B cell (primary cell): ENCODE measurements around the gene NUCB1. TPM values are rescaled to one million over a fixed set of nuclear protein-coding genes. Genes with fewer than 3 reads are reported as not detected.
"Not testable (repeated sequence)": the region's sequence is repeated elsewhere in the genome, so short reads cannot be mapped to it uniquely, and the experiment has no call there.

Source experiments
- ATAC-seq: fragments of 200-7000 bp; cut with Tn5 transposase; one replicate; pipeline ENCODE4 v1.10.0; 2021; ENCODE audit warnings: low read depth, mild to moderate bottlenecking, moderate number of reproducible peaks, moderate library complexity
- CTCF ChIA-PET: fragments of 350-600 bp; sonication (Branson Sonifier 250); formaldehyde crosslinking; loops from one replicate; lab custom pipeline; 2021; ENCODE audit warnings: antibody characterized with exemption, inconsistent platforms; lab: Charles Lee
- POLR2A ChIA-PET: fragments of 350-600 bp; sonication (Branson Sonifier 250); formaldehyde crosslinking; loops from one replicate; lab custom pipeline; 2021; ENCODE audit warnings: antibody characterized with exemption; lab: Charles Lee
- DNase-seq: peaks from one replicate; pipeline ENCODE4 v3.0.0; 2013
- H2AFZ ChIP-seq: 2 replicates; pipeline ENCODE4 v1.6.1; 2012; ENCODE audit warnings: mild to moderate bottlenecking, low read depth, low read length; ENCODE audit not compliant: insufficient read depth, poor library complexity, severe bottlenecking
- H3K27ac ChIP-seq, 2 donors: 1 replicate in 1 of 2; 2 replicates in 1 of 2; pipeline ENCODE4 v1.5.1; 2012 to 2013; ENCODE audit warnings: low read length in 2 of 2, mild to moderate bottlenecking in 2 of 2, moderate library complexity in 1 of 2
- H3K27me3 ChIP-seq, 4 experiments: fragments of 200-600 bp in 1 of 4; sonication (generic) in 1 of 4; replicated peaks in 1 of 4; 1 replicate in 2 of 4; 2 replicates in 2 of 4; pipeline versions ENCODE4 v1.6.1 to v1.7.0; 2013 to 2016; ENCODE audit warnings: low read length in 3 of 4, mild to moderate bottlenecking in 2 of 4, mixed read lengths in 1 of 4, moderate library complexity in 1 of 4; ENCODE audit not compliant: insufficient read depth in 4 of 4, control insufficient read depth in 3 of 4; ENCODE audit errors: control extremely low read depth in 1 of 4
- H3K36me3 ChIP-seq, 2 experiments: replicated peaks in 1 of 2; 1 replicate in 1 of 2; 2 replicates in 1 of 2; pipeline versions ENCODE4 v1.6.1 to v1.7.1; 2013; ENCODE audit warnings: low read length in 1 of 2; ENCODE audit not compliant: insufficient read depth in 2 of 2, control insufficient read depth in 1 of 2; ENCODE audit errors: control extremely low read depth in 1 of 2, extremely low read depth in 1 of 2
- H3K4me1 ChIP-seq, 2 donors: fragments of 200-600 bp in 1 of 2; sonication (generic) in 1 of 2; 1 replicate in 1 of 2; 2 replicates in 1 of 2; pipeline versions ENCODE4 v1.5.1 to v1.6.1; 2013 to 2017; ENCODE audit warnings: low read length in 2 of 2; ENCODE audit not compliant: control insufficient read depth in 2 of 2, insufficient read depth in 2 of 2
- H3K4me2 ChIP-seq: replicated peaks from 2 replicates; pipeline ENCODE3; 2012; ENCODE audit warnings: mild to moderate bottlenecking, low read depth, low read length; ENCODE audit not compliant: poor library complexity, severe bottlenecking
- H3K4me3 ChIP-seq, 5 experiments: fragments of 200-600 bp in 1 of 5; sonication (generic) in 1 of 5; 1 replicate in 3 of 5; 2 replicates in 2 of 5; pipeline versions ENCODE4 v1.5.1 to v1.7.0; 2011 to 2016; ENCODE audit warnings: low read length in 4 of 5, mild to moderate bottlenecking in 4 of 5, low read depth in 2 of 5, control low read depth in 1 of 5, moderate library complexity in 1 of 5; ENCODE audit not compliant: insufficient read depth in 1 of 5; ENCODE audit errors: control extremely low read depth in 1 of 5, extremely low read depth in 1 of 5
- H3K79me2 ChIP-seq: fragments of 200-600 bp; sonication (generic); one replicate; pipeline ENCODE4 v1.6.0; 2016; ENCODE audit warnings: low read length; ENCODE audit not compliant: control insufficient read depth, insufficient read depth
- H3K9ac ChIP-seq: fragments of 200-600 bp; sonication (generic); 2 replicates; pipeline ENCODE4 v1.6.1; 2017; ENCODE audit warnings: mild to moderate bottlenecking, low read length, moderate library complexity
- H3K9me3 ChIP-seq, 3 donors: one replicate each; pipeline versions ENCODE4 v1.6.1 to v1.7.1; 2013; ENCODE audit warnings: low read length in 2 of 3; ENCODE audit not compliant: control insufficient read depth in 2 of 3, insufficient read depth in 1 of 3; ENCODE audit errors: control extremely low read depth in 1 of 3
- H4K20me1 ChIP-seq: 2 replicates; pipeline ENCODE4 v1.6.0; 2012; ENCODE audit warnings: mild to moderate bottlenecking, low read length; ENCODE audit not compliant: insufficient read depth, control insufficient read depth, poor library complexity, severe bottlenecking
- H3K27ac Mint-ChIP-seq: one replicate; pipeline ENCODE4 v1.8.0; 2021; ENCODE audit warnings: mixed read lengths
- H3K27me3 Mint-ChIP-seq: one replicate; pipeline ENCODE4 v1.8.0; 2021; ENCODE audit warnings: mixed read lengths
- H3K4me1 Mint-ChIP-seq: one replicate; pipeline ENCODE4 v1.8.0; 2021; ENCODE audit warnings: mixed read lengths
- H3K4me3 Mint-ChIP-seq: one replicate; pipeline ENCODE4 v1.8.0; 2021; ENCODE audit warnings: mixed read lengths
- H3K9me3 Mint-ChIP-seq: one replicate; pipeline ENCODE4 v1.8.0; 2022; ENCODE audit warnings: mixed read lengths; ENCODE audit not compliant: insufficient read depth
- EZH2 ChIP-seq: IDR thresholded peaks from 2 replicates; pipeline ENCODE4 v1.6.1; 2012; ENCODE audit warnings: borderline replicate concordance, low read depth, mild to moderate bottlenecking, moderate library complexity, low read length; ENCODE audit not compliant: insufficient read depth, poor library complexity, severe bottlenecking
- WGBS: methylation state at CpG from one replicate; pipeline ENCODE4 v1.1.5; 2013; ENCODE audit warnings: missing lambda C conversion rate; ENCODE audit not compliant: insufficient coverage; 5-methylcytosine and 5-hydroxymethylcytosine counted together
- intact Hi-C: fragments of 100-400 bp; cut with micrococcal nuclease; formaldehyde crosslinking; loops from one replicate; pipeline ENCODE4 v1.10.0; 2022
- polyA plus RNA-seq: library from polyadenylated mRNA; depleted of rRNA; stranded (reverse); fragments of >200 nt; gene quantifications from 2 replicates; pipeline ENCODE4 v1.2.3, GENCODE V29; 2012
- total RNA-seq, 2 donors: library from RNA; stranded (reverse); fragments of 120-200 nt in 1 of 2; gene quantifications; 1 replicate in 1 of 2; 2 replicates in 1 of 2; pipeline versions ENCODE4 v1.2.3 to v1.2.4, GENCODE V29; 2013 to 2022
- TF ChIP-seq, protein P1 (sequence below): fragments of 200-600 bp; IDR thresholded peaks from one replicate; pipeline ENCODE4 v1.8.0; 2022; ENCODE audit warnings: antibody characterized with exemption, mild to moderate bottlenecking

NUCB1 gene
- total and polyA plus RNA-seq, 2 donors (not counting 1 experiment from before 2014, with no cell fraction given), result 118 to 134 TPM

DNA sequence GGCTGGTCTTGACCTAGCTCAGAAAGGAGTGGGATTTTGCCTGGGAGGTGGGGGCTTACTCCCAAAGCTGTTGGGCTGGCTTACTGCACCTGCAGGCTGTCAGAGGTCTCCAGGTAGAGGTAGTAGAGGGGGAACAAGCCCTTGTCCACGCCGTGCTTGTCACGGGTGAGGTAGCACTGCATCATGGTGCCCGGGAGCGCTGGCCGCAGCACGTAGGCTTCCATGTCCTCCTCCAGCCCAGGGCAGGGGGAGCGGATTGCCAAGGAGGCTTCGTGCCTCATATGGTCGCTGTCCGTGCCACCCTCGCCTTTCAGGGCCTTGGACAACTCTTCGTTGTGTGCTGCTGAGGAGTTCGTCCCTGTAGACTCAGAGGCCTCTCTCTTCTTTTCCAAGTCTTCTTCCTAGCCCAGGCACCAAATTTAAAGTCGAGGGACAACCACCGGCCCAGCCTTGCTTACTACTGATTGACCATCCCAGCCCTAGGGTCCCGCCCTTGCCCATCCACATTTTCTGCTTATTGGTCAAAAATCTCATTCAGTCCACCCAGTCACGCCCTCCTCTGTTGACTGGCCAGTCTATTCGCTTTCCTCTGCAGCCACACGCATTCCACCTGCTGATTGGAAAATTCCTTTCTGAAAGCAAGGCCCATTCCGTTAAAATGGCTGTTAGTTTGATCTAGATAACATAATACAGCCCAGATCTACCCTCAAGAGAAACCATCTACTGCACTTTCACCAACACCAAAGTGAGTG, 12.1 kb upstream of the NUCB1 start:
- no peaks in the 10 kb centered on the region for H3K9me3 ChIP-seq
- no peak overlapping the region for H3K27ac ChIP-seq
- no peak overlapping the region for H3K4me2 ChIP-seq
- no peak overlapping the region for H2AFZ ChIP-seq
- no peak overlapping the region for H3K27ac Mint-ChIP-seq
- ATAC-seq (no peak), DNase-seq (no peak)
- no peak overlapping the region for H3K4me3 ChIP-seq
- H3K27me3 ChIP-seq, result peaks cover 0 to under 1% (median 0%) of the 10 kb centered on the region in 4 experiments
- no peaks in the 10 kb centered on the region for H3K9me3 Mint-ChIP-seq
- H3K4me1 Mint-ChIP-seq, result peaks cover 11% of the 10 kb centered on the region
- H3K4me1 ChIP-seq, result no peaks in the 10 kb centered on the region
- H4K20me1 ChIP-seq, result no peaks in the 10 kb centered on the region
- no peak overlapping the region for H3K4me3 Mint-ChIP-seq
- H3K79me2 ChIP-seq, result no peaks in the 10 kb centered on the region
- intact Hi-C loops, result no loop called here
- ChIA-PET CTCF (interaction anchor here (0.6 kb wide), 1 partner anchor 52 kb away, joined by 3 read pairs; the partner anchor contains the start of gene HSD17B14), POLR2A (no interaction called here)
- H3K27me3 Mint-ChIP-seq, result no peaks in the 10 kb centered on the region
- WGBS, result 96% methylated on average over 20 of the region's 21 CpGs
- H3K9ac ChIP-seq, result no peak overlapping the region
- no peaks in the 10 kb centered on the region for H3K36me3 ChIP-seq
- TF ChIP-seq EZH2, result no peak
- TF ChIP-seq, protein P1, sequence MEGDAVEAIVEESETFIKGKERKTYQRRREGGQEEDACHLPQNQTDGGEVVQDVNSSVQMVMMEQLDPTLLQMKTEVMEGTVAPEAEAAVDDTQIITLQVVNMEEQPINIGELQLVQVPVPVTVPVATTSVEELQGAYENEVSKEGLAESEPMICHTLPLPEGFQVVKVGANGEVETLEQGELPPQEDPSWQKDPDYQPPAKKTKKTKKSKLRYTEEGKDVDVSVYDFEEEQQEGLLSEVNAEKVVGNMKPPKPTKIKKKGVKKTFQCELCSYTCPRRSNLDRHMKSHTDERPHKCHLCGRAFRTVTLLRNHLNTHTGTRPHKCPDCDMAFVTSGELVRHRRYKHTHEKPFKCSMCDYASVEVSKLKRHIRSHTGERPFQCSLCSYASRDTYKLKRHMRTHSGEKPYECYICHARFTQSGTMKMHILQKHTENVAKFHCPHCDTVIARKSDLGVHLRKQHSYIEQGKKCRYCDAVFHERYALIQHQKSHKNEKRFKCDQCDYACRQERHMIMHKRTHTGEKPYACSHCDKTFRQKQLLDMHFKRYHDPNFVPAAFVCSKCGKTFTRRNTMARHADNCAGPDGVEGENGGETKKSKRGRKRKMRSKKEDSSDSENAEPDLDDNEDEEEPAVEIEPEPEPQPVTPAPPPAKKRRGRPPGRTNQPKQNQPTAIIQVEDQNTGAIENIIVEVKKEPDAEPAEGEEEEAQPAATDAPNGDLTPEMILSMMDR, result no peak

GRCh38 chr19:48889496-48889895, 10.6 kb upstream of the NUCB1 start:
- ATAC-seq, CTCF ChIA-PET: not testable (repeated sequence)

More at GRCh38 chr19:48889496-48889895, 10.6 kb upstream of the NUCB1 start:
- H3K36me3 ChIP-seq, H3K9me3 Mint-ChIP-seq, H2AFZ ChIP-seq, DNase-seq, H3K4me3 Mint-ChIP-seq, H3K27me3 ChIP-seq, H3K4me2 ChIP-seq, H3K27ac Mint-ChIP-seq, H4K20me1 ChIP-seq, H3K79me2 ChIP-seq, H3K9me3 ChIP-seq, H3K27ac ChIP-seq, H3K9ac ChIP-seq, H3K27me3 Mint-ChIP-seq, intact Hi-C loops, H3K4me3 ChIP-seq, H3K4me1 ChIP-seq: not testable (repeated sequence)
- POLR2A ChIA-PET, result interaction anchor here (0.7 kb wide), 1 partner anchor 16 kb away, joined by 5 read pairs; no protein-coding TSS in a partner anchor
- peaks cover 11% of the 10 kb centered on the region for H3K4me1 Mint-ChIP-seq
- WGBS, result no CpG with 5 or more reads among the region's 3 CpGs
